ENCODE measurements around the gene KCNT1.

Gene KCNT1

DNA sequence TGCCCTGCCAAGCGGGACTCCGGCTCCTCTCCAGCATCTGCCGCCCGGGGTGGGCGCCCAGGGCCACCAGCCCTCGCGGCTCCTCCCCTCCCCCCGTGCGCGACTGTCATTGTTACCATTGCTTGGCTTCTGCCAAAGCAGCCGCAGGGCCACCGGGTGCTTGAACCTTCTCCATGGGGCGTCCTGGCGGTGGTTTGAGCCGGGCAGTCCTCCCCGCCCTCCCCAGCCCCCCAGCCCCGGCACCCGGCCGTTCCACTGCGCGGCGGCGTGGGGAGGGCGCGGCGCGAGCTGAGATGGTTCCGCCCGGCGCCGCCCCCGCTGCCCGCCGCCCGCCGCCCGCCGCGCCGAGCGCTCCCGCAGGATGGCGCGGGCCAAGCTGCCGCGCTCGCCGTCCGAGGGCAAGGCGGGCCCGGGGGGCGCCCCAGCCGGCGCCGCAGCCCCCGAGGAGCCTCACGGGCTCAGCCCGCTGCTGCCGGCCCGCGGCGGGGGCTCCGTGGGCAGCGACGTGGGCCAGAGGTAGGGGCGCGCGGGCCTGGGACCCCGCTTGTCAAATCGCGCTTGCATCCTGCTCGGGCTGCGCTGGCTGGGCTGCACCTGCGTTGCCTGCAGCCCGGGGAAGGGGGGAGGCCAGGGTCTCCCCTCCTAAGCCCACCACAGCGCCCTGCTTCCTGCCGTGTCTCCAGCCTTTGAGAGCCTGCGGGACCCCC lies 34.4 kb downstream of the KCNT1 start:
- in situ Hi-C loops (cut with MboI; ENCODE audit: low sequenced_read_pairs, unreplicated experiment): no loop called here
- DNase-seq (ENCODE audit: low spot score): no peak
- TF ChIP-seq, protein P1, sequence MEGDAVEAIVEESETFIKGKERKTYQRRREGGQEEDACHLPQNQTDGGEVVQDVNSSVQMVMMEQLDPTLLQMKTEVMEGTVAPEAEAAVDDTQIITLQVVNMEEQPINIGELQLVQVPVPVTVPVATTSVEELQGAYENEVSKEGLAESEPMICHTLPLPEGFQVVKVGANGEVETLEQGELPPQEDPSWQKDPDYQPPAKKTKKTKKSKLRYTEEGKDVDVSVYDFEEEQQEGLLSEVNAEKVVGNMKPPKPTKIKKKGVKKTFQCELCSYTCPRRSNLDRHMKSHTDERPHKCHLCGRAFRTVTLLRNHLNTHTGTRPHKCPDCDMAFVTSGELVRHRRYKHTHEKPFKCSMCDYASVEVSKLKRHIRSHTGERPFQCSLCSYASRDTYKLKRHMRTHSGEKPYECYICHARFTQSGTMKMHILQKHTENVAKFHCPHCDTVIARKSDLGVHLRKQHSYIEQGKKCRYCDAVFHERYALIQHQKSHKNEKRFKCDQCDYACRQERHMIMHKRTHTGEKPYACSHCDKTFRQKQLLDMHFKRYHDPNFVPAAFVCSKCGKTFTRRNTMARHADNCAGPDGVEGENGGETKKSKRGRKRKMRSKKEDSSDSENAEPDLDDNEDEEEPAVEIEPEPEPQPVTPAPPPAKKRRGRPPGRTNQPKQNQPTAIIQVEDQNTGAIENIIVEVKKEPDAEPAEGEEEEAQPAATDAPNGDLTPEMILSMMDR (IDR thresholded peaks at IDR 0.05; ENCODE audit: borderline replicate concordance, control extremely low read depth, extremely low read depth, insufficient read depth, missing control alignments): no peak

DNA sequence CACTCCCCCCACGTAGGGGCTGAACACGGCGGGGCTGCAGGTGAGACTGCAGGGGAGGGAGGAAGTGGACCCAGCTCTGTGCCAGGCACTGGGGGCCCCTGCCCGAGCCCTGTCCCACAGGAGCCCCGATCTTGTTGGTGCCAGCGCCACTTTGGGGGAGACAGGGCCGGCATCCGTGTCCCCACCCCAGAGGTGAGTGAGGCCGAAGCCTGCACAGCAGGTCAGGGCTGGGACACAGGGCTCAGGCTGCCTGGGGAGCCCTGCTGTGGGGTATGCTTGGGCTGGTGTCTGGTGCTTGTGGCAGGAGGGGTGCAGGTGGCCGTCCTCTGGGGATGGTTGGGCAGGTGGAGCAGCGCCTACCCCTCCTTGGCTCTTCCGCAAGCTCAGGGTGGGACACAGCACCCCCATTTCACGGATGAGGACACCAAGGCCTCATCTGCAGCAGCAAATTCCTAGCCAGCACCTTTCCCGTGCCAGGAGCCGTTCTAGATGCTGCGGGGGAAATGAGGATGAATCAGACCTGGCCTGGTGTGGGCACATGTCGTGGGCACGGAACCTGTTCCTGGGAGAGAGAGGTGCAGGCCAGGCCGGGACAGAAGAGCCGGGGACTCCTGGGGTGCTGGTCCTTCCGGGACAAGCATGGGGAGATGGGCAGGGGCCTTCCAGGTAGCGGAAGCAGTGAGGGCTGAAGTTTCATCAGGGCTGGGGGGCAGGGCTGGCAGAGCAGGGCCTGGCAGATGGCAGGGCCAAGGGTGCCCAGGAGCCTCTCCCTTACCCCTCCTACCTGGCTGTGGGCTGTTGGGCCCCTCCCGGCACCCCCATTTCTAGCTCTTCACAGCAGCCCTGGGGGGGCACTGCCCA lies 35.2 kb downstream of the KCNT1 start:
- in situ Hi-C loops (cut with MboI; ENCODE audit: low sequenced_read_pairs, unreplicated experiment): no loop called here
- TF ChIP-seq, protein P1 (IDR thresholded peaks at IDR 0.05; ENCODE audit: borderline replicate concordance, control extremely low read depth, extremely low read depth, insufficient read depth, missing control alignments): no peak
- no peak for DNase-seq (ENCODE audit: low spot score)

DNA sequence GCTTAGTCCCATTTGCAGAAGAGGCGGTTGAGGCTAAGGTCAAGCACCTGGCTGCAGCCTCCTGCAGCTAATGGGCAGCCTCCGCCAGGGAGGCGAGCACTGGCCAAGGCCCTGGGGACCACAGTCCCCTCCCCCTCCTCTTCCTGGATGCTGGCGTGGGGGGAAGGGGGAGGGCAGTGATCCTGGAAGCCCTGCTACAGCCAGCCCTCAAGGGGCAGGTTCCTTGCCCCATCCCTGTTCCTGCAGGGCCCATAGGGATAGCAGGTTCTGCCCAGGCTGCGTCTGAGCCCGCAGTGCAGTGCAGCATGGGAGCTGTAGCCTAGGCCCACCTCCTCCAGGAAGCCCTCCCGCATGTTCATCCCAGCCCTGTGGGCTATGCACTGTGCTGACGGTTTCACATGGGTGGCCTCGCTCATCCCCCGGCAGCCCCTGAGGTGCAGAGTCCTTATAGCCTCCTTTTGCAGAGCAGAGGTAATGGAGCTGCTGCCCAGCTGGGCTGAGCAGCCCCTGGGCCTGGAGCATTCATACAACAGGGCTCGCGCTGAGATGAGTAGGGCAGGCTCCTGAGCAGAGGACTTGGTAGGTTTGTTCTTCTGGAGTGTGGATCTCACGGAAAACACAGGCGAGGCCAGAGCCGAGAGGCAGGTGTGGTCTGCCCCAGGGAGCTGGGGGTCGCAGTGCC lies 36.0 kb downstream of the KCNT1 start:
- TF ChIP-seq, protein P1 (IDR thresholded peaks at IDR 0.05; ENCODE audit: borderline replicate concordance, control extremely low read depth, extremely low read depth, insufficient read depth, missing control alignments): no peak
- DNase-seq (ENCODE audit: low spot score): no peak
- in situ Hi-C loops (cut with MboI; ENCODE audit: low sequenced_read_pairs, unreplicated experiment): no loop called here

DNA sequence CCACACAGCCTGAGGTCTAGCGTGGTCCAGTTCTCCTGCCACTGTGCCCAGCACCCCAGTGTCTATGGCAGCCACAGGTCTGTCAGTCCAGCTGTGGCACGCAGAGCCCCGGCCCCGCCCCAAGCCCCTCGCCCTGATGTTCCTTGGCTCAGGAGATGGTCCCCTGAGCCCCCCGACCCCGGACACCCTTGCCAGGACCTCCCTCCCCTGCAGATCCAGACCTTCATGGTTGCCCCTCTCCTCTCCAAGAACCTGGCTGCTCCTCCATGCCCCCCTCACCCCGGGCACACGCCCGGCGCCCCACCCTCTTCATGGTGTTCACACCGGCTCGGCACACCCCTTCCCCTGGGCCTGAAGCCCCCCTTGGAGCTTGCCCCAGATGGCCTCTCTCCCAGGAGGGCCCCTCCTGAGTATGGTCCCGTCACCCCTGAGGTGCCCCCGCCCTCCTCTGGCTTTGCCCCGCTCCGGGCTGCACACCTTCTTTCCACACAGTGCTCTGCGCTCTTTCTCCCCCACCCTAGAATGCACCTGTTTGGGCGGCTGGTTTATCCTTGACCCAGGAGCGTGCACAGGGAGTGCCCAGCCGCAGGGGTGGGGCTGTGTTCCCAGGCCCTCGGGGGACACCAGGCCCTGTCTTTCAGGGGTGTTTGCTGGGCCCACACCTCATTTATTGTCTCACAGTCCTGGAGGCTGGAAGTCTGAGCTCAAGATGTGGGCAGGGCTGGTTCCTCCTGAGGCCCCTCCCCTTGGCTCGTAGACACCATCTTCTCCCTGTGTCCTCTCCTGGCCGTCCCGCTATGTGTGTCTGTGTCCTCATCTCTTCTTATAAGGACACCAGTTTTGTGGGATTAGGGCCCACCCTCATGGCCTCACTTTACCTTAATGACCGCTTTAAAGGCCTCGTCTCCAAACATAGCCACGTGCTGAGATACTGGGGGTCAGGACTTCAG lies 37.6 kb downstream of the KCNT1 start:
- DNase-seq (ENCODE audit: low spot score): no peak
- TF ChIP-seq, protein P1 (IDR thresholded peaks at IDR 0.05; ENCODE audit: borderline replicate concordance, control extremely low read depth, extremely low read depth, insufficient read depth, missing control alignments): no peak
- in situ Hi-C loops (cut with MboI; ENCODE audit: low sequenced_read_pairs, unreplicated experiment): no loop called here

DNA sequence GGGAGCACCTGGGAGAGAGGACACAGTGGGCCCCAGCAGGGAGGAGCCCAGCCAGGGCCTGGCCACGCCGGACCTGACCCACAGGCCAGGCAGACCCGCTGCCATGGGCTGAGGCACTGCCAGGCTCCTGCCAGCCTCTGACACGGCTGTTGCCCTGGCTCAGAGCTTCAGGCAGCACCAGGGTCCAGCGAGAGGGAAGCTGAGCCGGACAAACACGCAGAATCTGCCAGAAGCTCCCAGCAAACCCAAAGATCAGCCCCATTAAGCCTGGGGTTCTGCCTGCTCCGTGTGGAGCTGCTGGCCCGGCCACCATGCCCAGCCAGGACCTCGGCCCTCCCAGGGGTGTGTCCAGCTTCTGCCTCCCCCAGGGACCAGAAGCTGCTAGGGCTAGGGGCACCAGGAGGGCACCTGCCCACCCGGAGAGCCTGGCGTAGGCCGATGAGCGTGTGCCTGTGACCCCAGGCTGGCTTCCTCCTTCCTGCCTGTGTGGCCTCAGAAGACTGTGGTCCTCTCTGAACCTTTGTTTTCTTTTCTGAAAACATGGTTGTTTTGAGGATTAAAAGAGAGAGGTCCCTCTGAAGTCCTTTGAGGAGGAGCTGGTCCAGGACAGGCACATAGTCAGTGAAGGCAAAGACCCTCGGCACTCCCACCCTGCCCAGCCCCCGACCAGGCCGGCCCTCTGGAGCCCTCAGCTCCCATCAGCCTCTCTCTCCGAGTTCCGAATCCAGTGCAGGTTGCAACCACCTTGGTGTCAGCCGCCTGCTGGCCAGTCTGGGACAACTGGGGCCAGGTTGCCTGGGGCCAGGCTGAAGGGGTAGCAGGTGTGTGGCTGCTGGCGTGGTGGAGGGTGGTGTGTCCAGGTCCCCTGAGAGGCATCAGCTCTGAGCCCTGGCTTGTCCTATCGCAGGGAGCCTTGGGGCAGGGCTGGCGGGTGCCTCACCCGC lies 39.6 kb downstream of the KCNT1 start:
- TF ChIP-seq, protein P1 (IDR thresholded peaks at IDR 0.05; ENCODE audit: borderline replicate concordance, control extremely low read depth, extremely low read depth, insufficient read depth, missing control alignments): no peak
- in situ Hi-C loops (cut with MboI; ENCODE audit: low sequenced_read_pairs, unreplicated experiment): no loop called here
- DNase-seq (ENCODE audit: low spot score): no peak

Measured in GM13976 (cell line).